T follicular helper cell (primary cell): ENCODE data around the gene TANGO2.

Source experiments
- DNase-seq: peaks from one replicate; pipeline ENCODE4 v3.0.0-alpha.2; 2020; ENCODE audit warnings: low read depth

TANGO2 gene

DNA sequence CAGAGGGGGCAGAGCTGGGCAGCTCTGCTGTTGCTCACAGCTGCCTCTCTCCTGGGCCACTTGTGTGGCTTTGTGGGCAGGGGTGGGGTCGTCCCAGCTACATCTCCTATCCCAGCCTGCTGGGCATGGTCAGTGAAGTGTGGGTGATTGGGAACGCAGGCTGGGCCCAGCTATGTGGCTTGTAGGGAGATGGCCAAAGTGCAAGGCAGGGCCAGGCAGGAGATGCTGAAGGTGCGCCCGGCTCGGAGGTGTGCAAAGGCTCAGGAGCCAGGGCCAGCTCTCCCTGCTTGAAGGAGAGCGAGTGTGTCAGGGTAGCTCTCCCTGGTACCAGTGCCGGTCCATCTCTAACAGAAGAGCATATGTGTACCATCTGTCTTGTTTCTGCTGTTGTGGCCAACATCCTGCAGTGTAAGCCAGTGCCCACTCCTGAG, 86.6 kb downstream of the TANGO2 start:
- DNase-seq = no peak

DNA sequence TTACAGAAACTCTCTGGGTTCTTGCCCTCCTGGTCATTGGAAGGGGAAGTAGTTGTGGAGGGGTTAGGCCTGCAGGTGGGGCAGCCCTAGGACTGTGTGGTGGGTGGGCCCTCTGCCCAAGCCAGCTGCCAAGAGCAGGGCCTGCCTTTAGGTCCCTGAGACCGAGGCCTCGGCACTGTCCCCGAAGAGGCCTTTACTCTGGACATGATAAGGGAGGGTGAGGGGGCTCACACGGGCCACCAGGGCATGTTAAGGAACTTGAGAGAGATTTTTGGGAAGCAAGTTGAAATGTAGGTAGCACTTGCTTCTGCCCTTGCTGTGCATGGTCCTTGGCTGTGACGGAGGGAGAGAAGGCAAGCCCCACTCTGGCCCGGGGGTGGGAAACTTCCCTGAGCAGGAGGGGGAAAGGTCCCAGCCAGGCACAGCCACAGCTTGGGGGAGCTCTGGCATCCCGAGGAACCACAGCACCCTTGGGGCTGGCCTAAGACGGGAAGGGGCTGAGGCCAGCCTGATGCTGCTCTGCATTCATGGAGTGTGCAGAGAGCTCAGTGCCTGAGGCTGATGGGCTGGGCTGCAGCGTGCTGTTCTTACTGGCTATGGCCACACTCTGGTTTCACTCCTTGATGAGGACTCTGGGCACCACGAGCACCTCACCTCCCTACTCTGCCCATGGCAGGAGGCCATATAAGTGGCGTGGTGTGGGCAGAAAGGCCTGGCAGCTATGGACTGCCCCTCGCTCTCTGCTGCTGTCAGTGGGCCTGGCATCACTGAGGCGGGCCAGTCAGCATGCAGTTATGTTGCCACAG, 87.2 kb downstream of the TANGO2 start:
- no peak for DNase-seq

DNA sequence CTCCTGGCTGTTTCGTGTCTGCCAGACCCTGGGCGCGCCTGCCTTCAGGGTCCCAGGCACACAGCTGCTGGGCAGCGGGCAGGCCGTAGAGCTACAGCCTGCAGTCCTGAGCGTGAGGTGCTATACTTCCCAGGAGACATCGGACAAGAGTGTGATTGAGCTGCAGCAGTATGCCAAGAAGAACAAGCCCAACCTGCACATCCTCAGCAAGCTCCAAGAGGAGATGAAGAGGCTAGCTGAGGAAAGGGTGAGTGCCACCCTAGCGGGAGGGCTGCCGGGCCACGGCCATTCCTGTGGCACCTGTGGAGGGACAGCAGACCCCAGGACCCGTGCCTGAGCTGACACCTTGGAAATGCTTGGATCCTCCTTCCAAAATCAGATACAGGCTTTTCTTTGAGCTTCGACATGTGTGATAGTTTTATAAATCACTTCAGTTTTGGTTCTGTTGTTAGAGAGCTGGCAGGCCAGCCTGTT, 87.9 kb downstream of the TANGO2 start:
- DNase-seq = no peak

DNA sequence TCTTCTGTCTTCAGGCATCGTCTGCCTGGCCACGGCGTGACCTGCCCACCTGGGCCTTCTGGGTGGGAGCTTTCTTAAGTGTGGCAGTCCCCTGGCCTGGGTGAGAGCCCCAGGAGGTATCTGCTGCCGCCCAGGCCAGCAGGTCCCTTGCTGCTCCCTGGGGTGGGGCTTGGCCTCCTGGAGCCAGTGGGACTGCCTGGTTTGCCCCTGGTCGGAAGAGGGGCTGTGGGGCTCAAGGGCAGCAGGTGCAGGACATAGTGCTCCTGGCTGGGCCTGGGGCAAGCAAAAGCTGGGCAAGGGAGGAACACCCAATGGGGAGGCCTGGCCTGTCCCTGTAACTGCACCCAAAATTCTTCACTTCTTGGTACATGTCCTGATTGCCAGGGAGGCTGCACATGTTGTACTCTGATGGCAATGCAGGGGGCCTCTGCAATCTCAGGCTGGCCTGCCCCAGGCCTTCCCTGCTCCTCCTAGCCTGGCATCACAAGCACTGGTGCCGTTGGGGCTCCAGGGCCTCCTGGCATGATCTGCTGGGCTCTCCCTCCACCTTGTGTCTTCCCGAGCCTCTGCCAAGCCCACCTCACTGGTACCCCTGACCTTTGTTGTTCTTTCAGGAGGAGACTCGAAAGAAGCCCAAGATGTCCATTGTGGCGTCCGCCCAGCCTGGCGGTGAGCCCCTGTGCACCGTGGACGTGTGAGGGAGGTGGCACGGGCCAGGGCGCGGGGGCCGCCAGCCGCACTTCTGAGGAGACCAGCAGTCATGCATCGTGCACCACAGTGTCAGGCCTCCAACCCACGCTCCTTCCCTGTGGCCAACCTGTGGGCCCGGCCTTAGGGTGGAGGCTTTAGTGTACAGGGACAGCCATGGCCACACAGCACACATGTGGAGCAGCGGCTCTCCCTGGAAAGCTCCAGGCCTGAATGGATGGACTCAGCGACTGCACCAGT, 88.8 kb downstream of the TANGO2 start:
- no peak for DNase-seq

DNA sequence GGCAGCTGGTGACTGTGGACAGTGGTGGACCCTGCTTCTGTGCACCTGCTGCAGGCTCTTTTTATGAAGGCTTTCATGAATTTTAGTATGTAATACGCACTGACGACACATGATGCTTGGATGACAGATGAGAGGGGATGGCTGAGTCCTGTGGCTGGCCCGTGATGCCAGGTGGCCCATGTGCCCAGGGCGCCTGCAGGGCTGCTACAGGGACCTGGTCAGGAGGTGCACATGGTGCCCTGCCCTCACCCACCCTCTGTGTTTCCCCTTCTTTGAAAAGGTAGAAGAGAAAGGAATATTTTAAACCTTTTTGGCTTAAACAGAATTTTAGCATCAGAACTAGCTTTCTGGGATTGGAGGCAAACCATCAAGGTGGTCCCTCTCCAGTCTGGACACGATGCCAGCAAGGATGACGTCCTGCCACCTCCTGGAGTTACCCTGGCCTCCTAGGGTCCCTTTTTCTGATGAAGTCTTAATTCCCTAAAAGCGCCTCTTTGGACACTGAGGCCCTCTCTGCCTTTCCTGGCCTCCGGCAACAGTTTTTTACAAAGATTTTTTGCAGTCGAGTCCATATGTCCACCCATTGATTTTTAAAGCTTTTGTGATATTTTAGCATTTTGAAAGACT, 89.6 kb downstream of the TANGO2 start:
- no peak for DNase-seq

DNA sequence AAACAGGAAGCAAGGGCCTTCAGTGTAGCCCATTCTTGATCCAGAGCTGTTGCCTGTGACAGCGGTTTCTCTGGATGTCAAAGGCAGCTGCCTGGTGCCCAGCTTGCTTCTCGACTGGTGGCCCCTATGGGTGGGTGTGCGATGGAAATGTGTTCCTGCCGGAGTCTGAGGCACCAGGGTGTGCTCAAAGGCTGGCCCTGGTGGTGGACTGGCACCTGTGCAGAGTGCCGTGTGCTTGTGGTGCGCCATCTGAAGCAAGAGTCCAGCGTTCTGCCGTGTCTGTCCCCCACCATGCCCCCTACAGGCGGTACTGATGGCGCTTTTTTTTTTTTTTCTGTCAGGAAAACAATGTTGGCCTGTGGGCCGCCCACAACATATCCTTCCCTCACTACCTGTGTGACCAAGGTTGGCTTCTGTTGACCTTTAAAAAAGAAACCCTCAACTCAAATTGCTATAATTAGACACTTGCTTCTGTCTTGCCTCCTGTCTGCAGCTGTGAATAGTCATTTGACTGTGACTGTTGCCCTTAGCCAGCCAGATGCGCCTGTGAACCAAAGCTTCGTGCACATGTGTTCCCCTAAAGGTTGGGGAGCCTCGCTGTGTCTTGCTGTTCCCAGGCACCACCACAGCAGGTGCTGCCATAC, 90.3 kb downstream of the TANGO2 start:
- no peak for DNase-seq

DNA sequence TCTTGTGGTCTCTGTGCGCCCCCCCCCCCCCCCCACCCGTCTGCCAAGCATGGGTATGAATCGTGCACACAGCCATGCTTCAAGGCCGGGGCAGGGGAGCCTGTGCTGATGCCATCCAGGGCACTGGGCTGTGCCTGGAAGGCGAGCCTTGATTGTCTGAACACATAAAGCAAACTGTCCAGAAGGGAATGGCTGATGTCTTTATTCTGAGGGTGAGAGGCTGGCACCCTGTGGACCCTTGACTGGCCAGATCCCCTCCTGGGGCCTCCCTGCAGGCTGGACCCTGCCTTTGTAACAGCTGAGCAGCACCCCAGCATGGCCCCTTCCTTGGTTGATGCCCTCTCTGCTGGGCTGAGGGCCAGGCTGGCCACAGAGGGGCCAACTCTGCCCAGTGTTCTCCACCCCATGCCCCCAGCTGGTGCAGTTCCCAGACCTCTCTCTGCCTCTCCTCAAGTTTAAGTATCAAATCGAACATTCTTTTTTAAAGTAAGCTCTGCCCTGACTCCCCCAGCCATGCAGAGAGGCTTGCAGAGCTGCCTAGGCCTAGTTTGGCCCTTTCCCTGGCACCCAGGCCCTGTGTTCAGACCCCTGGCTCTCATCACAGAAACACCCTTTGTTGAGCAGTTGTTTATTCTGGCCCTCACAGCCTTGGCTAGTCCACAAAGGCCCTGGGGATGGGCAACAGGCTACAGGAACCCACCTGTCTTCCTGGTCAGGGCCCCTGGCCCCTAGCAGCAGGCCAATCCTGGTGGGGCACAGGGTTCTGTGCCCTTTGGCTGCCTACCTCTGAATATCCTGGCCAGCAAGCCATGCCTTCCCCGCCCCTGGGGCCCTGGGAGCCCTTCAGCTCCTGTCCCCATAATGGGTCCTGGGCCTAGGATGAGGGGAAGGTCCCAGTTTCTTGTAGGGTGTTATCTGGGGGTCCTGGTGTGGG, 91.0 kb downstream of the TANGO2 start:
- no peak for DNase-seq

DNA sequence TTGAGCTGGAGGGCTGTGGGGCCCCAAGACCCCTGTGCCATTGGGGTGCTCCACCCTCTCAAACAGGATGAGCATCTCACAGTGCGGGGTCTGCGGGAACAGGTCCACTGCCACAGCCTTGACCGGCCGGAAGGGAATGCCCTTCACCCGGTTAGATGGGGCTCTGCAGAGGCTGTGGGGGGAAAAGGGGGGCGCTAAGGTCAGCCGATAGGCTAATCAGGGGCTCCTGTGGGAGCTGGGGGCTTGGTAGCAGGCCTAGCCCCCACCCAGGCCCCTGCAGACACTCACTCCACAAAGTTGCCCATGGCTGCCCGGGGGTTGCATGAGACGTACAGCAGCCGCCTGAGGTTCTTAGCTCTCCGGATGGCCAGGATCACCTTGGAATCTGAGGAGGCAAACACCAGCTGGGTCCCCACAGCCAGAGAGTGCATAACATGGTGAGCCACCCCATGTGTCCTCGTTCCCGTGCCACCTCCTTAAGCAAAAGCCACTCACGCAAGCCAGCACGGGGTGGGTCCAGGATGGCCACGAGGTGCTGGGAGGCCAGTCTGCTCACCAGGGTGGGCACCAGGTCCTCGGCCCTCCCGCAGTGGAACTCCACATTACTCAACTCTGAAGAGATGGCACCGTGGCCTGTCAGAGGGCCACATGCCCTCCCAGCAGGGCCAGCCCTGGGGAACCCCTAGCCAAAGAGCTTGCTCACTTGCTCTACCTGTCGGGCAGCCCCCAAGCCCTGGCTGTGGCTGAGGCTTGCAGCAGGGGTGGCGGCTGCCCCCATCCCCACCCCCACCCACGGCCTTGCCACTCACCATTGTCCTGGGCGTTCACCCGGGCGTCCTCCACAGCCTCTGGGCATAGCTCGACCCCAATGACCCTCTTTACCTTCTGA, 92.0 kb downstream of the TANGO2 start:
- DNase-seq = no peak

DNA sequence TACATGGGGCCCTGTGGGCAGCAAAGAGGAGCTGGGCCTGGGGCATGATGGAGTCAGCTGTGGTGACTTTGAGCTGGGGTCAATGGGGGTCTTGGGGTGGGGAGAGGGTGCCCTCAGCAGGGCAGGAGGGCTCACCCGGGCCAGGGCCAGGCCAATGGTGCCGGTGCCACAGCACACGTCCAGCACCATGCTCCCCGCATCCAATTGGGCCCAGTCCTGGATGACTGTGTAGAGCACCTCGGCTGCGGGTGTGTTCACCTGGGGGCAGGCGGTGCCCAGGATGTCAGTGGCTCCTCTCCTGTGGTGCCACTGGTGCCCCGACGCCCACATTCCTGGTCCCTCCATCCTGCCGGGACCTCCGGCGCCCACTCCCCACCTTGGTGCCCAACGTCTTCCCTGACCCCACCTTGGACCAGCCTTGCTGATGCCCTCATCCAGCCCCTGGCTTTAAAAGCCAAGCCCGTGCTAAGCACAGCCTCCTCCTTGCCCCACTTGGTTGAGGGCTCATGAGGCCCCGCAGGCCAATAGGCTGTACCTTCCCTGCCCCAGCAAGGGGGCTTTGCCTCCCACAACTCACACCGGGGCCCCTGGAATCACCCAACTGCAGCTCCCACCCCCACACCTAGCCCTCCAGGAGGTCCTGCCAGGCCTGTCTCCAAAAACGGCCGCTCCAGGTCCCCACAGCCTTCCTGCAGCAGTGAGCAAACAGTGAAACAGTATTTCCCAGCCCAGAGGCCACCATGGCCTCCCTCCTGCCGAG, 92.8 kb downstream of the TANGO2 start:
- no peak for DNase-seq

DNA sequence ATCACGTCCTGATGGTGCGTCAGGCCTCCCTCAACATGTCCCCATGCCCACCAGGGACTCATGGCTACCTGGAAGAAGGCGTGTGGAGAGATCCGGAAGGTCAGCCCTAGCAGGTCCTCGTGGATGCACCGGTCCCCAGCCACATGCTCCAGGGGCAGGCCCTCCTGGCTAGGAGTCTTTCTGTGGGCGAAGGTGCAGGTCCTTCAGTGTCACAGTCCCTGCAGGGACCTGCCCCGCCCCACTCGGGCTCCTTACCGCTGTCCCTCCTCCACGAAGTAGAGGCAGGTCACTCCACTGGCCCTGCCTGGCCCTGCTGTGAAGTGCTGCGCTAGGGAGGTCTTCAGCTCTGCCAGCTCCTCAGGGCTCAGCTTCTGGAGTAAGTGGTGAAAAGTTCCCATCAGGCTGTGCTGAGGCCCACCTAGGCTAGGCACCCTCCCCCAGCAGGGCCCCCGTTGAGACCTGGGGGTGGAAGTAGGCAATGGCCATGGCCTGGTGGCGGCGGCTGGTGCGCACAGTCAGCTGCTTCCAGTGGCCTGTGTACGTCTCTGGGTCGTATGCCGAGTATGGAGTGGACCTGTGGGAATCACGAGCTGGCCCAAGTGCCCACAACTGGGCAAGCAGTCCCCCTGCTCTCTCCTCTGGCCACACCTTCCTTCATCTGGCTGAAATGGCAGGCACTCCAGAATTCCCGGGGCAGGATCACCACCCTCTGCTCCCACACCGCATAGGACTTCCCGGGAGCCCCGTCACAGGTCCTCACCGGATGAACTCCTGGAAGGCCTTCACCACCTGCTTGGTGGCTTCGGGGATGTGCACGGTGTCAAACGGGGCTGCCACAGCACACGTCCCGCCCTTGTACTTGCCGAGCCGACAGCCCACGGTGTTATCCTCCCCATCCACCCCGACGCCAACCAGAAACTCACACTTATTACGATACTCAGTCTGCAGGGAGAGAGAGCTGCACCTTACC, 93.9 kb downstream of the TANGO2 start:
- no peak for DNase-seq

DNA sequence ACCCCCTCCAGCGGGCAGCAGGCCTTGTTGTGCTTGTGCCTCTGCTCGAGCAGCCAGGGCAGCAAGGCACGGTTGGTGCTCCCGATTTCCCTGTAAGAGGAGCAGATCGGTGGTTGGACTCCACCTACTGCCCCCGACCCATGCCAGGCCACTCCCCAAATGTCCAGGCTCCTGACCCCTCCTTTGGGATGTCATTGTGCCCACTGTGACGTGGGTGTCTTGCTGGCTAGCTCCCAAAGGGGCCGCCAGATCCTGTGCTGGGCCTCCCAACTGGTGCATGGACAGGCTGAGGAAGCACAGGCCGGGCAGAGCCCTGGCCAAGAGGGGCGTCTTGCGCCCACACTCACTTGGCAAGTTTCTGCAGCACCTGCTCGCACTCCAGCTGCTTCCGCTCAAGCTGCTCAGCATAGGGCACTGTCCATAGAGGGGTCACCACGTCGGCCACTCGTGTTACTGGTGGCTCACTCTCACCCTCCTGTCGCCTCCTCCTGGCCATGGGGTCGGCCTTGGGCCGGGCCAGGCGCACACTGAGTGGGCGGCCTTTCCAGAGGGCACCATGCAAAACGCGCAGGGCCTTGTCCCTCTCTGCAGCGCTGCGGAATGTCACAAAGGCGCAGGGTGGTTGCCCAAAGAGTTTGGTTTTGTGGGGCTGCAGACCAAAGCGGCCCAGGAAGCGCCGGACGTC, 94.9 kb downstream of the TANGO2 start, which contains the start of gene RANBP1:
Gene RANBP1, plus strand, starts transcription at position 414 of the 685 bp plus-strand sequence. Its CDS starts 81 bp downstream, at position 495.
- no peak for DNase-seq

DNA sequence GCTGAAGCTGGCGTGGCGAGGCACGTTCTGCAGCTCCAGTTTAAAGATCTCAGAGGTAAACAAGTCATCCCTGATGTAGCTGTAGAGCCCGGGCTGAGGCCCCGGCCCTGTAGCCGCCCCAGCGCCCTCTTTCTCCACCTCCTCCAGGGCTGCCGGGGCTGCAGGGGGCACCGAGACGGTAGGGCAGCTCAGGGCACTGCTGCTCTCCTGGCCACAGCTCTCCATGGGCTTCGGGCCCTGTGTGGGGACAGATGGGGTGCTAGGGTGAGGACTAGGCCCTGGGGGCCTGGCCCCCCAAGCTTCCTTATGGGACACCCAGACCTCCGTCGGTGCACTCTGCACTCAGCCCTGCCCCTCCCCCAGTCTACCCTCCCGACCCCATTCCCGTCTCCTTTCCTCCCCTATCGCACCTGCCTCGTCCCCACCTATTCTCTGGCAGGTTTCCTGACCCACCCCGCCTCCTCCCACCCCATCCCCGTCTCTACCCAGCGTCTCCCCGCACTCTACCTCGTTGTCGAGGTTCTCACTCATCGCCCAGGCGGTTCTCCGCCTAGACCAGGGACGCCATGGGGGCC, 95.6 kb downstream of the TANGO2 start:
- DNase-seq = no peak
